ENCODE data around the gene NRN1L.

DNA sequence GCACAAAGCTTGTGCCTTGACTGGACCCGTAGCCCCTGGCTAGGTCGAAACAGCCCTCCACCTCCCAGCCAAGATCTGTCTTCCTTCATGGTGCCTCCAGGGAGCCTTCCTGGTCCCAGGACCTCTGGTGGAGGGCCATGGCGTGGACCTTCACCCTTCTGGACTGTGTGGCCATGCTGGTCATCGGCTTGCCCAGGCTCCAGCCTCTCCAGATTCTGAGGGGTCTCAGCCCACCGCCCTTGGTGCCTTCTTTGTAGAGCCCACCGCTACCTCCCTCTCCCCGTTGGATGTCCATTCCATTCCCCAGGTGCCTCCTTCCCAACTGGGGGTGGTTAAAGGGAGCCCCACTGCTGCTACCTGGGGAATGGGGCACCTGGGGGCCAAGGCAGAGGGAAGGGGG lies 43.5 kb downstream of the NRN1L start:
- TF ChIP-seq POLR2A (IDR thresholded peaks at IDR 0.05) (no peak), POLR2AphosphoS5 (IDR thresholded peaks at IDR 0.05) (no peak)
- TF ChIP-seq, protein P1, sequence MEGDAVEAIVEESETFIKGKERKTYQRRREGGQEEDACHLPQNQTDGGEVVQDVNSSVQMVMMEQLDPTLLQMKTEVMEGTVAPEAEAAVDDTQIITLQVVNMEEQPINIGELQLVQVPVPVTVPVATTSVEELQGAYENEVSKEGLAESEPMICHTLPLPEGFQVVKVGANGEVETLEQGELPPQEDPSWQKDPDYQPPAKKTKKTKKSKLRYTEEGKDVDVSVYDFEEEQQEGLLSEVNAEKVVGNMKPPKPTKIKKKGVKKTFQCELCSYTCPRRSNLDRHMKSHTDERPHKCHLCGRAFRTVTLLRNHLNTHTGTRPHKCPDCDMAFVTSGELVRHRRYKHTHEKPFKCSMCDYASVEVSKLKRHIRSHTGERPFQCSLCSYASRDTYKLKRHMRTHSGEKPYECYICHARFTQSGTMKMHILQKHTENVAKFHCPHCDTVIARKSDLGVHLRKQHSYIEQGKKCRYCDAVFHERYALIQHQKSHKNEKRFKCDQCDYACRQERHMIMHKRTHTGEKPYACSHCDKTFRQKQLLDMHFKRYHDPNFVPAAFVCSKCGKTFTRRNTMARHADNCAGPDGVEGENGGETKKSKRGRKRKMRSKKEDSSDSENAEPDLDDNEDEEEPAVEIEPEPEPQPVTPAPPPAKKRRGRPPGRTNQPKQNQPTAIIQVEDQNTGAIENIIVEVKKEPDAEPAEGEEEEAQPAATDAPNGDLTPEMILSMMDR (IDR thresholded peaks at IDR 0.05): no peak

Data from gastroesophageal sphincter (tissue), 3 donors.